K562 (cell line): ENCODE data around the gene HS3ST3A1. TPM values are rescaled to one million over a fixed set of nuclear protein-coding genes. Genes with fewer than 3 reads are reported as not detected.

ENCODE experiments used
- ATAC-seq: fragments of 200-7000 bp; cut with Tn5 transposase; 3 replicates; pipeline ENCODE4 v1.9.1; 2020; ENCODE audit warnings: moderate library complexity
- BruUV-seq: library from RNA; stranded (reverse); fragments of 400-500 nt; replicated peaks from 2 replicates; lab custom pipeline; 2021; lab: Mats Ljungman, UMichigan
- CTCF ChIA-PET: fragments of 300-600 bp; formaldehyde crosslinking; extraction: SDS; loops from one replicate; lab custom pipeline; 2021; ENCODE audit warnings: low intra/inter-chr PET ratio; lab: Yijun Ruan, JAX
- POLR2A ChIA-PET: fragments of 300-600, 350-650 bp; sonication (Branson Sonifier 250); formaldehyde crosslinking; extraction: SDS; loops from one replicate; lab custom pipeline; 2021; ENCODE audit warnings: antibody characterized with exemption, inconsistent platforms; lab: Yijun Ruan, JAX
- DNase-seq, 4 experiments: peaks; one replicate each; pipeline versions ENCODE4 v3.0.0 to v3.0.0-alpha.2; 2011 to 2018; ENCODE audit warnings: low spot score in 3 of 4, mixed read lengths in 3 of 4; ENCODE audit errors: extremely low read depth in 1 of 4
- FAIRE-seq: peaks from 2 replicates; lab custom pipeline; 2011; peaks lifted over from hg19 to GRCh38; lab: Jason Lieb, UNC
- H2AFZ ChIP-seq: 2 replicates; pipeline ENCODE4 v1.6.0; 2011; ENCODE audit warnings: low read depth, low read length, control low read depth, inconsistent platforms
- H3K27ac ChIP-seq: fragments of 200-600 bp; 3 replicates; pipeline ENCODE4 v1.8.0; 2011; ENCODE audit warnings: low read depth, mild to moderate bottlenecking, control low read depth, inconsistent platforms, low read length, moderate library complexity, mixed read lengths; ENCODE audit errors: extremely low read depth
- H3K27me3 ChIP-seq, 2 experiments: fragments of 300-600 bp in 1 of 2; 2 replicates in 1 of 2; 3 replicates in 1 of 2; pipeline versions ENCODE4 v1.6.0 to v1.8.0; 2011; ENCODE audit warnings: inconsistent platforms in 2 of 2, low read length in 2 of 2, mild to moderate bottlenecking in 1 of 2, mixed read lengths in 1 of 2, moderate library complexity in 1 of 2; ENCODE audit not compliant: control insufficient read depth in 2 of 2, insufficient read depth in 2 of 2
- H3K36me3 ChIP-seq: fragments of 300-600 bp; 3 replicates; pipeline ENCODE4 v1.8.0; 2011; ENCODE audit warnings: mild to moderate bottlenecking, low read length, inconsistent platforms; ENCODE audit not compliant: control insufficient read depth, insufficient read depth
- H3K4me1 ChIP-seq, 2 experiments: fragments of 200-600 bp in 1 of 2; replicated peaks in 1 of 2; 2 replicates in 1 of 2; 3 replicates in 1 of 2; pipeline versions ENCODE4 v1.5.1 to v1.8.0; 2011; ENCODE audit warnings: inconsistent platforms in 2 of 2, low read length in 2 of 2, mild to moderate bottlenecking in 1 of 2, mixed read lengths in 1 of 2, moderate library complexity in 1 of 2; ENCODE audit not compliant: control insufficient read depth in 2 of 2, insufficient read depth in 2 of 2
- H3K4me2 ChIP-seq: 2 replicates; pipeline ENCODE4 v1.6.1; 2011; ENCODE audit warnings: low read length, control low read depth, inconsistent platforms, mixed read lengths; ENCODE audit not compliant: insufficient read depth
- H3K4me3 ChIP-seq: fragments of 200-600 bp; sonication (generic), shearing (Covaris generic); 2 replicates; pipeline ENCODE4 v1.5.1; 2016; ENCODE audit warnings: control low read depth, inconsistent platforms
- H3K79me2 ChIP-seq: fragments of 200-600 bp; 3 replicates; pipeline ENCODE4 v1.8.0; 2011; ENCODE audit warnings: low read length, inconsistent platforms; ENCODE audit not compliant: control insufficient read depth, insufficient read depth
- H3K9ac ChIP-seq, 2 experiments: 2 replicates each; pipeline versions ENCODE4 v1.6.0 to v1.6.1; 2011; ENCODE audit warnings: low read depth in 2 of 2, low read length in 2 of 2, control low read depth in 1 of 2, inconsistent platforms in 1 of 2, mild to moderate bottlenecking in 1 of 2, mixed read lengths in 1 of 2; ENCODE audit not compliant: insufficient read depth in 1 of 2
- H3K9me1 ChIP-seq: one replicate; pipeline ENCODE4 v1.6.0; 2011; ENCODE audit warnings: inconsistent platforms, mild to moderate bottlenecking, low read length, moderate library complexity; ENCODE audit not compliant: control insufficient read depth, insufficient read depth
- H3K9me3 ChIP-seq: replicated peaks from 2 replicates; pipeline ENCODE4 v1.5.1; 2011; ENCODE audit warnings: low read depth, low read length, inconsistent platforms; ENCODE audit not compliant: control insufficient read depth, insufficient read depth
- H4K20me1 ChIP-seq: replicated peaks from 2 replicates; pipeline ENCODE4 v1.6.1; 2011; ENCODE audit warnings: low read length, inconsistent platforms, mixed read lengths; ENCODE audit not compliant: control insufficient read depth, insufficient read depth
- ATF1 ChIP-seq, 2 experiments: fragments of 450-650 bp in 1 of 2; IDR thresholded peaks; 2 replicates each; pipeline ENCODE4 v1.6.1; 2016; ENCODE audit warnings: missing compliant biosample characterization in 1 of 2, missing genetic modification characterization in 1 of 2
- CTCF ChIP-seq, 3 experiments: IDR thresholded peaks in 2 of 3; conservative IDR thresholded peaks in 1 of 3; 2 replicates each; pipeline ENCODE4 v1.5.1; 2011 to 2012; ENCODE audit warnings: low read length in 3 of 3, mild to moderate bottlenecking in 3 of 3, control low read depth in 2 of 3, improper control_type of control experiment in 1 of 3, inconsistent platforms in 1 of 3, low read depth in 1 of 3, mixed read lengths in 1 of 3, moderate library complexity in 1 of 3; ENCODE audit not compliant: insufficient read depth in 2 of 3
- FOXM1 ChIP-seq, 2 experiments: fragments of 450-650 bp in 1 of 2; sonication (generic) in 1 of 2; formaldehyde crosslinking in 1 of 2; IDR thresholded peaks; 2 replicates each; pipeline versions ENCODE4 v1.6.1 to v1.9.0; 2017 to 2022; ENCODE audit warnings: low read depth in 2 of 2, mild to moderate bottlenecking in 2 of 2, missing genetic modification reagents in 1 of 2, moderate library complexity in 1 of 2
- HCFC1 ChIP-seq: IDR thresholded peaks from 2 replicates; pipeline ENCODE4 v1.6.1; 2012; ENCODE audit warnings: low read depth, low read length, improper control_type of control experiment
- HNRNPLL ChIP-seq: fragments of 200-400 bp; formaldehyde crosslinking; IDR thresholded peaks from 2 replicates; pipeline ENCODE4 v1.6.1; 2017; ENCODE audit warnings: low read length, low read depth, mild to moderate bottlenecking; ENCODE audit not compliant: poor library complexity, severe bottlenecking
- TEAD4 ChIP-seq, 2 experiments: sonication (generic) in 1 of 2; formaldehyde crosslinking in 1 of 2; IDR thresholded peaks; 2 replicates each; pipeline versions ENCODE4 v1.6.1 to v1.8.0; 2012 to 2022; ENCODE audit warnings: borderline replicate concordance in 1 of 2, inconsistent platforms in 1 of 2, low read length in 1 of 2, mild to moderate bottlenecking in 1 of 2, missing genetic modification reagents in 1 of 2
- ZBTB49 ChIP-seq: sonication (generic); formaldehyde crosslinking; IDR thresholded peaks from 2 replicates; pipeline ENCODE4 v1.8.0; 2022; ENCODE audit warnings: missing genetic modification reagents, mild to moderate bottlenecking, borderline replicate concordance
- ZKSCAN3 ChIP-seq: fragments of 250-450 bp; sonication (Bioruptor Pico); IDR thresholded peaks from 2 replicates; pipeline ENCODE4 v1.4.0; 2020
- ZNF316 ChIP-seq: fragments of 450-650 bp; IDR thresholded peaks from 2 replicates; pipeline ENCODE4 v1.6.1; 2016
- WGBS: fragments of 100-300 bp; shearing (Covaris generic); methylation state at CpG from one replicate; pipeline ENCODE4 v1.1.6; 2016; ENCODE audit warnings: low coverage, mixed read lengths; ENCODE audit not compliant: insufficient coverage; ENCODE audit errors: missing lambda C conversion rate; 5-methylcytosine and 5-hydroxymethylcytosine counted together
- in situ Hi-C: fragments of 300-500 bp; cut with MboI; formaldehyde crosslinking; loops from 4 replicates; pipeline ENCODE4 v1.15.0; 2018; ENCODE audit warnings: inconsistent platforms, mixed read lengths
- intact Hi-C: fragments of 100-400 bp; cut with micrococcal nuclease; formaldehyde crosslinking; loops from 2 replicates; pipeline ENCODE4 v1.14.2; 2022
- polyA plus RNA-seq, 8 experiments: library from polyadenylated mRNA; depleted of rRNA in 4 of 8; stranded (reverse) in 5 of 8; unstranded in 3 of 8; fragments of >200 nt; fragmentation: Nextera tagmentation in 2 of 8; fragmentation: Illumina TruSeq in 1 of 8; extraction: Ambion mirVana in 2 of 8; extraction: Trizol in 1 of 8; gene quantifications; 2 replicates each; pipeline versions ENCODE4 v1.2.1 to v1.2.3, GENCODE V29; 2011 to 2014; ENCODE audit warnings: inconsistent platforms in 1 of 8, missing spikeins in 1 of 8
- total RNA-seq, 7 experiments: library from RNA; depleted of rRNA in 6 of 7; stranded (reverse); fragments of >200 nt in 6 of 7; fragmentation: Illumina TruSeq in 2 of 7; extraction: Trizol in 2 of 7; gene quantifications; 2 replicates each; pipeline versions ENCODE4 v1.2.1 to v1.2.3, GENCODE V29; 2011 to 2021; ENCODE audit warnings: low replicate concordance in 1 of 7

Gene HS3ST3A1
- total and polyA plus RNA-seq, 9 of the 15 experiments (the other 6 are each of a cell fraction or from before 2014, with no cell fraction given): 0.25 to 14.8 (median 2.3) TPM

- TF ChIP-seq ZBTB49: no peak
Observed at GRCh38 chr17:13595599-13595899, 6.2 kb downstream of the HS3ST3A1 start (continued).

DNA sequence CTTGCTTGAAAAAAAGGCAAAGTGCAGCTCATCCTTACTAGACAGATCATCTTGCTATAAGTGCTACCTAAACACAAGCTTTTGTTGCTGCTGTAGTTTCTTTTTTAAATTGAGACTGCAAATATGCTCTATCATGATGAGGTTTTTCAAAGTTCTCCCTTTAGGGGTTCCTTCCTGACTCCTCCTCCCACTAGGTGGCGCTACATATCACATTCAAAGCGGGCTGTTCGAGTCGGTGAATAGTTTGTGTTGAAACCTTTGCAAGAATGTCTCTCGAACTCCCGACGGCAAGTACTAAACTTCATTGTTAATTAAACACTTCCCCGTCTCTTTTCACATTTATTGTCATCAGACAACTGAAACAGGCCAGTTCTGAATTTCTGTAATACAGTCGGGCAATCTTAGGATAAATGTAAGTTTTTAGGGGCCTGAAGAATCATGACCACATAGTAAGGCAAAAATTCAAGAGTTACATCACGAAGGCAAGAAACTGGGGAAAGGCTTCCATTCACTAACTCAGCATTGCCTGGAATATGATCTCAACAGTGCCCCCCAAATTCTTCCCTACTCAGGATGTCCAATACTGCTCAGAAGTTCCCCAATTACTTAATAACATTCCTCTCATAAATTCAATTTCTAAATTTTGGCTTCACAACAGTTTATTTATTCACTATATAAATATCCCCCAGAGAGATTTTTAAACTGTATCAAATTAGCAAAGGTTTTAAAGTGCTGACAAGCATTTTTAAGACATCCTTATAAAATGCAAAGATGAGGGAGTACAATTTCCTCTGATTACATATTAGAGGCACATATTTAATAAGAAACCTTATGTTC, 6.7 kb downstream of the HS3ST3A1 start:
- H3K4me2 ChIP-seq: peak overlapping the region; percentile 65
- H3K9ac ChIP-seq: peak overlapping the region in 1 of 2 experiments; percentile 55; a peak in 2 of 4 replicates
- H3K79me2 ChIP-seq: peaks cover 96% of the 10 kb centered on the region
- in situ Hi-C loops (no loop called here), intact Hi-C loops (loop anchor here (2.0 to 5.0 kb wide), 3 partner anchors 83 to 712 kb away; no protein-coding TSS in a partner anchor)
- peak; percentile 89 for FAIRE-seq
- peaks cover 17% of the 10 kb centered on the region; the same call in 1 of the 3 replicates for H3K36me3 ChIP-seq
- 3% methylated on average over 10 of the region's 10 CpGs for WGBS
- H3K9me3 ChIP-seq: no peaks in the 10 kb centered on the region
- peak; percentile 69 for ATAC-seq
- no peak overlapping the region for H3K4me3 ChIP-seq
- no peaks in the 10 kb centered on the region for H4K20me1 ChIP-seq
- DNase-seq: peak; percentile 55 to 88 (median 67)
- peaks cover 0 to 32% of the 10 kb centered on the region in 2 experiments; a peak in 2 of 5 replicates for H3K4me1 ChIP-seq
- ChIA-PET CTCF (no interaction called here), POLR2A (no interaction called here)
- H2AFZ ChIP-seq: peak overlapping the region; percentile 74
- no TSS peak for BruUV-seq
- no peaks in the 10 kb centered on the region for H3K9me1 ChIP-seq
- H3K27me3 ChIP-seq: no peaks in the 10 kb centered on the region
- H3K27ac ChIP-seq: peak overlapping the region; percentile 61
- TF ChIP-seq CTCF (IDR thresholded peaks at IDR 0.05 in 2 of 3, conservative IDR thresholded peaks at IDR 0.05 in 1 of 3; ENCODE audit: insufficient read depth in 2 of 3, low read depth in 1 of 3, low read length in 3 of 3) (peak; percentile 67 to 72 (median 71)), FOXM1 (IDR thresholded peaks at IDR 0.05; ENCODE audit: low read depth) (peak; percentile 65), FOXM1 (CRISPR knock-in tag; IDR thresholded peaks at IDR 0.05; ENCODE audit: low read depth) (no peak), HNRNPLL (no peak), ATF1 (CRISPR knock-in tag; IDR thresholded peaks at IDR 0.05) (no peak), ATF1 (tag; IDR thresholded peaks at IDR 0.05) (no peak), ZBTB49 (no peak), TEAD4 (IDR thresholded peaks at IDR 0.05; ENCODE audit: low read length) (0 out of 2 replicates have a peak, but pooled peaks have one; percentile 34), TEAD4 (CRISPR knock-in tag; IDR thresholded peaks at IDR 0.05; ENCODE audit: borderline replicate concordance) (no peak), ZKSCAN3 (CRISPR knock-in tag) (no peak), ZNF316 (peak; percentile 90), HCFC1 (0 out of 2 replicates have a peak, but pooled peaks have one; percentile 14)
